Activated CD8-positive, alpha-beta memory T cell treated with anti-CD3 and anti-CD28 coated beads, Interleukin-2, amount 10 ng/mL, durations not matched to agents 7 days and 5 days (primary cell): Measurements from ENCODE around the gene SLC1A2. TPM values are rescaled to one million over a fixed set of nuclear protein-coding genes. Genes with fewer than 3 reads are reported as not detected.

Experiments
- ATAC-seq: fragments of 150-1000 bp; cut with Tn5 transposase; one replicate; pipeline ENCODE4 v1.10.0; 2021; ENCODE audit warnings: moderate library complexity
- CTCF ChIA-PET: fragments of 350-600 bp; sonication (Branson Sonifier 250); formaldehyde crosslinking; loops from one replicate; lab custom pipeline; 2021; ENCODE audit warnings: antibody characterized with exemption; lab: Charles Lee
- DNase-seq: peaks from one replicate; pipeline ENCODE4 v3.0.0-alpha.2; 2020
- H3K27ac Mint-ChIP-seq: one replicate; pipeline ENCODE4 v1.8.0; 2021; ENCODE audit warnings: mild to moderate bottlenecking, mixed read lengths
- H3K27me3 Mint-ChIP-seq: one replicate; pipeline ENCODE4 v1.8.0; 2021; ENCODE audit warnings: mixed read lengths
- H3K36me3 Mint-ChIP-seq: one replicate; pipeline ENCODE4 v1.8.0; 2021; ENCODE audit warnings: mild to moderate bottlenecking, mixed read lengths
- H3K4me1 Mint-ChIP-seq: one replicate; pipeline ENCODE4 v1.8.0; 2021; ENCODE audit warnings: mixed read lengths
- H3K4me3 Mint-ChIP-seq: one replicate; pipeline ENCODE4 v1.8.0; 2021; ENCODE audit warnings: mild to moderate bottlenecking, moderate library complexity, mixed read lengths
- H3K9me3 Mint-ChIP-seq: one replicate; pipeline ENCODE4 v1.8.0; 2022; ENCODE audit warnings: low read depth, mixed read lengths
- total RNA-seq, 2 experiments: library from RNA; stranded (reverse); gene quantifications; one replicate each; pipeline ENCODE4 v1.2.3, GENCODE V29; 2021

The SLC1A2 gene
- total RNA-seq, 2 experiments from 2014 or later: not detected

DNA sequence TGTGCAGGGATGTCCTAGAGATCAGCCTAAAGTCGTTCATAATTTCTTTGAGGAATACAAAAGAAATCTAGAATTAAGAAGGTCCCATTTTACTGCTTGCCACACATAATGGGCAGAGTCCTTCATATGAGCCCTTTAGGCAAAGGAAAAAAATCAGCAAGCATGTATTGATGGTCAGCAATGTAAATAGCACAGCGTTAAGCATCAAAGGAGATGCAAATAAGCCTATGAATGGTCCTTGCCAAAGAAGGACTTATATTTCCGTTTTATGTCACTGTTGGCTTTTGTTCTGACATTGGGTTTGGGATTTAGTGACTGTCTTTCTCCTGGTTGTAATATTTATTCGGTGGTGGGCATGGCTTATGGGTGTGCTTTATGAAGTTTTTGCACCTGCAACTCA lies 210.6 kb downstream of the SLC1A2 start:
- Mint-ChIP-seq H3K27ac (no peak overlapping the region), H3K36me3 (peaks cover 89% of the 10 kb centered on the region), H3K9me3 (peaks cover 14% of the 10 kb centered on the region), H3K4me3 (no peak overlapping the region), H3K27me3 (no peaks in the 10 kb centered on the region), H3K4me1 (peaks cover 9% of the 10 kb centered on the region)
- CTCF ChIA-PET: no interaction called here
- ATAC-seq: no peak
- DNase-seq: no peak

- H3K4me3 Mint-ChIP-seq: no peak overlapping the region
- CTCF ChIA-PET: no interaction called here
- DNase-seq (no peak), ATAC-seq (no peak)
- H3K4me1 Mint-ChIP-seq: peaks cover 2% of the 10 kb centered on the region
- H3K9me3 Mint-ChIP-seq: peaks cover 14% of the 10 kb centered on the region
- H3K36me3 Mint-ChIP-seq: peaks cover 89% of the 10 kb centered on the region
- H3K27me3 Mint-ChIP-seq: no peaks in the 10 kb centered on the region
- H3K27ac Mint-ChIP-seq: no peak overlapping the region
Observed at GRCh38 chr11:35207471-35208403, 211.6 kb downstream of the SLC1A2 start.

GRCh38 chr11:35206616-35207015 lies 212.7 kb downstream of the SLC1A2 start:
- Mint-ChIP-seq H3K4me1 (peaks cover 2% of the 10 kb centered on the region), H3K27me3 (no peaks in the 10 kb centered on the region), H3K27ac (no peak overlapping the region), H3K36me3 (peaks cover 91% of the 10 kb centered on the region), H3K4me3 (no peak overlapping the region), H3K9me3 (peaks cover 18% of the 10 kb centered on the region)
- CTCF ChIA-PET: no interaction called here
- DNase-seq (no peak), ATAC-seq (no peak)

- H3K4me1 Mint-ChIP-seq: peaks cover 2% of the 10 kb centered on the region
- ATAC-seq (no peak), DNase-seq (no peak)
- peaks cover 13% of the 10 kb centered on the region for H3K9me3 Mint-ChIP-seq
- H3K27me3 Mint-ChIP-seq: no peaks in the 10 kb centered on the region
- H3K36me3 Mint-ChIP-seq: peaks cover 93% of the 10 kb centered on the region
- CTCF ChIA-PET: no interaction called here
- H3K4me3 Mint-ChIP-seq: no peak overlapping the region
- H3K27ac Mint-ChIP-seq: no peak overlapping the region
Observed at GRCh38 chr11:35204614-35205013, 214.7 kb downstream of the SLC1A2 start.

Other genes with a start within 250 kb of the SLC1A2 start
- gene PAMR1, start 106.1 kb upstream of the SLC1A2 start, total RNA-seq: not detected
- under 1 TPM in 1 of 2 experiments, not detected in 1; 0.33 TPM for gene FJX1, start 198.9 kb upstream of the SLC1A2 start, total RNA-seq
- 10 to 100 TPM; 23.1 to 24.2 TPM for gene TRIM44, start 243.2 kb upstream of the SLC1A2 start, total RNA-seq